ENCODE measurements around the gene HECW1. TPM values are rescaled to one million over a fixed set of nuclear protein-coding genes. Genes with fewer than 3 reads are reported as not detected.

Gene HECW1
- total RNA-seq, 1 experiment from 2014 or later = 36.2 TPM

GRCh38 chr7:43265139-43265538, 152.7 kb downstream of the HECW1 start:
- no peak for DNase-seq (ENCODE audit: low spot score)

GRCh38 chr7:43273939-43274719, 161.7 kb downstream of the HECW1 start:
- no peak for DNase-seq (ENCODE audit: low spot score)

- no peak for DNase-seq (ENCODE audit: low spot score)
Measured at GRCh38 chr7:43274752-43275151, 162.3 kb downstream of the HECW1 start.

- DNase-seq (ENCODE audit: low spot score) = no peak
Measured at GRCh38 chr7:43276547-43276946, 164.1 kb downstream of the HECW1 start.

GRCh38 chr7:43278088-43278644, 165.7 kb downstream of the HECW1 start:
- DNase-seq (ENCODE audit: low spot score) = peak; percentile 82

DNA sequence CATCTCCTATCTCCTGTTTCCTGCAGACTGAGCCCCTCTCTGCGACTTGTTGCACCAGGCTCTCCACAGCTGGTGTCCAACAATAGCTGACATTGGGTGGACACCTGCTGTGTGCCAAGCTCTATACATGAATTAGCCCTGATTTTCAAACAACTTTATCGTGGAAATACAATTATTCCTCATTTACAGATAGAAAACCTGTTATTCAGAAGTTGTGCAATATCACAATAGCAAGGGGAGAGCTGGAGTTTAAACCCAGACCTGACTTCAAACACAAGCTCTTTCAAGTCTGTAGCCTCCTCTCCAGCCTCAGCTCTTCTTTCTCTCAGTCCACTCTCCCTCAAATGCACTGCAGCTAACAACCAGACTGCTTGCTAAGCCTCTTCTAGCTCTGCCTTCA, 168.8 kb downstream of the HECW1 start:
- DNase-seq (ENCODE audit: low spot score) = no peak

DNA sequence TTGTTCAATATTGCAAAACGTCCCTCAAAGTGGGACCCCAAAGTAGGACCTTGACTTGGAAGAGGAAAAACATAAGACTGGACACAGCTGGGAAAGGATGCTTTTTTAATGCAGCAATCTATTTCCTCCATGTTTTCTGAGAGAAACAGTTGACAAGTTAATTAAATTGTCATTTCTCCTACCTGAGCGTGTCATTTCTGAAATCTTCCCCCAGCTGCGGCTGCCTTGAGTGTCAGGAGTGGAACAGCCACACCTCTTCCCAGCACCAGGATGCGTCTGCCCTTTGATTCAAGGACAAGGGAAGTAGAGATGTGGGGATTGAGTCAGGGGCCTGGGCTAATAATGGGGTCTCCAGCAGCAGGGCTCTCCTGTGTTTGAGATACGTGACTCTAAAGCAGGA, 171.3 kb downstream of the HECW1 start:
- no peak for DNase-seq (ENCODE audit: low spot score)

GRCh38 chr7:43289826-43290225, 177.4 kb downstream of the HECW1 start:
- no peak for DNase-seq (ENCODE audit: low spot score)

- no peak for DNase-seq (ENCODE audit: low spot score)
Measured at GRCh38 chr7:43290978-43291377, 178.5 kb downstream of the HECW1 start.

GRCh38 chr7:43291789-43292188, 179.3 kb downstream of the HECW1 start:
- DNase-seq (ENCODE audit: low spot score) = no peak

DNA sequence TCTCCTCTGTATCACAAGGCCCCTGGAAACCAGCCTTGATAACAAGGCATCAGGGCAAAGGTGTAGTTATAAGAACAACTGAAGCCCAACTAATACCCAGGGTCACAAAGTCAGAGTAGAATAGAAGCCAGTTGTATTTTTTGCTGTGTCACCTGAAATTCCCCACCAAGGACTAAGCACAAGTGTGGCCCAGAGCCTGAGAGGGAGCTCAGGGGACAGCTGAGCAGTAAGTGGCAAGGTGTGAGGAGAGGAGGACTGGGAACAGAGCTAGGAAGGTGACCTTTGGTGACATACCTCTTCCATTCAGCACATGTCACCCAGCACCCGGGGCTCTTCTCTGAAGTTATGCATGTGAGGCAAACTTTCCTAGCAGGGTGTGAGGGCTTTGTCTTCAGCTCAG, 179.9 kb downstream of the HECW1 start:
- no peak for DNase-seq (ENCODE audit: low spot score)

GRCh38 chr7:43294080-43294630, 181.7 kb downstream of the HECW1 start:
- DNase-seq (ENCODE audit: low spot score) = peak; percentile 97

- DNase-seq (ENCODE audit: low spot score) = no peak
Measured at GRCh38 chr7:43295429-43295828, 183.0 kb downstream of the HECW1 start.

GRCh38 chr7:43296306-43296705, 183.9 kb downstream of the HECW1 start:
- no peak for DNase-seq (ENCODE audit: low spot score)

GRCh38 chr7:43298617-43299016, 186.2 kb downstream of the HECW1 start:
- no peak for DNase-seq (ENCODE audit: low spot score)

DNA sequence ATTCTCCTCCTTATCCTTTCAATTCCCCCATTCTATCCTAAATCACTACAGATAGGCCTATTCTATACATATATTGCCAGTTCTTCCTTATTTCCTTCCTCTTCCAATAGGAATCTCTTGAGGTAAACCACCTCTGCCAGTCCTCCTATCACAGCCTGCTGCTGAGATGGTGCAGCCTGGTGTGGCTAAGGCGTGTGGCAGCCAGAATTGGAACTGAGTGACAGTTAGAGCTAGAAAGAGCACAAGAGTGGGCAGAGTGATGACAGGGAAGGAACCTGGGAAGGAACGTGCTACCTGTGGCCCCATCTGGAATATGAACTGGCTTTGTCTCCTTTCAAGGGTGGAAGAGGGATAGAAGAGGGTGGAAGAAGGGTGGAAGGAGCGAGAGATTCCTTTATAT, 187.7 kb downstream of the HECW1 start:
- no peak for DNase-seq (ENCODE audit: low spot score)

DNA sequence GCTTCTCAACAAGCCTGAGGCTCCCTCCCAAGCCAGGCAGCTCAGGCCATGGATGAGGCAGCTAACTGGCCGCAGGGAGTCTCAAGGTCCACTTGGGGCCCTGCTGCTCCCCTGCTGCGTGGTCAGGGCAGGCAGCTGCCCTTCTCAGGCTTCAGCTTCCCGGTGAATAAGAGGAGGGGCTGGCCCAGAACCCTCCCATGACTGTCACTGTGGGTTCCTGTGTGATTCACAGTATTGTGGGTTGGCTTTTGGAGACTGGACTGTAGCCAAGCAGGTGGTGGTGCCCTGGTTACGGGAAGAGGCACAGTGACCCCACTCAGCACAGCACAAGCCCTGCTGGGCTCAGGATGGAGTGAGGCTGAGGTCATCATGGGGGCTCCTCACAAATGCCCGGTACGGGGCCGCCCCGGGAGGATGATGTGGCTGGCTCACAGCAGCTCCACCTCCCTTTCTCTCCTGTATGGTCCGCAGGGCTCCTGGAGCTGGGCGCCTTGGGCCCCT, 189.8 kb downstream of the HECW1 start:
- peak; percentile 98 for DNase-seq (ENCODE audit: low spot score)

- no peak for DNase-seq (ENCODE audit: low spot score)
Measured at GRCh38 chr7:43302773-43303460, 190.5 kb downstream of the HECW1 start.

DNA sequence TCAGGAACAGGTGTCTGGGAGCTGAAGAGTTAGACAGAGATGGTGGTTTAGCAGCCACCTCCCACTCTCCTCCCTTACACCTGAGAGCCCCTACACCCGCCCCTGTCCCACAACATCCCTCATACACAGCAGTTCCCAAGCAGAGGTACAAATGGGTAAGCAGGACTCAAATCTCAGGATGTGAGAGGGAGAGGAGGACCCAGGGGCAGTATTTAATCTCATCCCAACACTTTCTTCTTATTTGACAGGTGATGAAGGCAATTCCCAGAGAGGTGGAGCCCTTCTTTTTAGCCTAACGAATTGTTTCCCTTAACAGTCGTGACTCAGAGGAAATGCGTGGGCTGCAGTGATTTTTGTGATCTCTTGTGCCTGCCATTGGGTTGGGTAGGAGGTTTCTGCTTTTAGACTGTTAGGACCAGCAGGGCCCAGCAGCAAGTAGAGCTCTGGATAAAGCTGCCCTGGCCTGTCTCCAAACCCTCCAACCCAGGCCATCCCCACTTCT, 191.3 kb downstream of the HECW1 start:
- peak; percentile 69 for DNase-seq (ENCODE audit: low spot score)

- no peak for DNase-seq (ENCODE audit: low spot score)
Measured at GRCh38 chr7:43306404-43306803, 194.0 kb downstream of the HECW1 start.

DNA sequence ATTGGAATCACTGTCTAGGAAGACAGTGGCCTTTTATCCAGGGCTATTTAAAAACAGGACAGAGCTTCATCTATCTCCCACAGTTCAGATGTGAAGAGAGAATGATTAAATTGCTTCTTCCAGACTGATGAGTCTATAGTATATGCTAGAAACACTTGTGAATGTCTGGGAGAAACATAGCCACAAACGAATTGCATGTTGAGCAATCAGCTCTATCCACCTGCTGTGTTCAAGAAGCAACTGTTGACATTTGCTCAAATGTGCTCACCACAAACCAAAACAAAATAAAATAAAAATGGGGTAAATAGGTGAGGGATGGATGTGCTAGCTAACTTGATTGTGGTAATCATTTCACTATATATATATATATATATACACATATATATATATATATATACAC, 195.1 kb downstream of the HECW1 start:
- no peak for DNase-seq (ENCODE audit: low spot score)
